H1 (cell line): Measurements from ENCODE around the gene ARID1B. TPM values are rescaled to one million over a fixed set of nuclear protein-coding genes. Genes with fewer than 3 reads are reported as not detected.

Experiments used
- CTCF ChIA-PET: fragments of 300-600 bp; sonication (Branson Sonifier 250); formaldehyde crosslinking; loops from one replicate; lab custom pipeline; 2021; ENCODE audit not compliant: partially characterized antibody; lab: Charles Lee
- POLR2A ChIA-PET: fragments of 300-600 bp; sonication (Branson Sonifier 250); formaldehyde crosslinking; loops from one replicate; lab custom pipeline; 2021; ENCODE audit warnings: inconsistent platforms; ENCODE audit not compliant: partially characterized antibody; lab: Charles Lee
- DNase-seq, 2 experiments: peaks; one replicate each; pipeline versions ENCODE4 v3.0.0 to v3.0.0-alpha.2; 2010 to 2022; ENCODE audit warnings: low spot score in 2 of 2, low read depth in 1 of 2, mixed read lengths in 1 of 2
- FAIRE-seq: peaks from 2 replicates; lab custom pipeline; 2011; peaks lifted over from hg19 to GRCh38; lab: Jason Lieb, UNC
- H2AFZ ChIP-seq: 2 replicates; pipeline ENCODE4 v1.8.1; 2012; ENCODE audit warnings: low read length, inconsistent platforms
- H2AK5ac ChIP-seq: 2 replicates; pipeline ENCODE4 v1.6.1; 2013; ENCODE audit warnings: low read depth, low read length
- H2BK120ac ChIP-seq: replicated peaks from 2 replicates; pipeline ENCODE3; 2013; ENCODE audit warnings: low read depth, low read length, inconsistent platforms
- H2BK12ac ChIP-seq: 2 replicates; pipeline ENCODE4 v1.6.1; 2013; ENCODE audit warnings: low read depth, low read length
- H2BK15ac ChIP-seq: 2 replicates; pipeline ENCODE4 v1.6.1; 2013; ENCODE audit warnings: low read length
- H2BK20ac ChIP-seq: 2 replicates; pipeline ENCODE4 v1.6.1; 2013; ENCODE audit warnings: low read length
- H2BK5ac ChIP-seq: 2 replicates; pipeline ENCODE4 v1.6.1; 2013; ENCODE audit warnings: low read depth, low read length
- H3K14ac ChIP-seq: 2 replicates; pipeline ENCODE4 v1.6.1; 2013; ENCODE audit warnings: inconsistent platforms; ENCODE audit not compliant: insufficient read length
- H3K18ac ChIP-seq: 2 replicates; pipeline ENCODE4 v1.6.1; 2013; ENCODE audit warnings: low read length; ENCODE audit errors: extremely low read depth
- H3K23ac ChIP-seq: 2 replicates; pipeline ENCODE4 v1.6.1; 2013; ENCODE audit warnings: inconsistent platforms; ENCODE audit not compliant: insufficient read length
- H3K23me2 ChIP-seq: 2 replicates; pipeline ENCODE4 v1.6.1; 2013; ENCODE audit warnings: low read depth, low read length
- H3K27ac ChIP-seq: 2 replicates; pipeline ENCODE4 v1.6.1; 2011; ENCODE audit warnings: low read depth, low read length, inconsistent platforms
- H3K27me3 ChIP-seq, 4 experiments: replicated peaks in 1 of 4; 1 replicate in 1 of 4; 2 replicates in 3 of 4; pipeline versions ENCODE4 v1.6.1 to v1.8.1; 2011 to 2013; ENCODE audit warnings: low read length in 3 of 4, mild to moderate bottlenecking in 3 of 4, inconsistent platforms in 2 of 4, mixed read lengths in 2 of 4, moderate library complexity in 1 of 4; ENCODE audit not compliant: control insufficient read depth in 3 of 4, insufficient read depth in 3 of 4; ENCODE audit errors: extremely low read depth in 1 of 4
- H3K36me3 ChIP-seq, 4 experiments: 2 replicates each; pipeline versions ENCODE4 v1.6.1 to v1.8.1; 2011 to 2013; ENCODE audit warnings: mild to moderate bottlenecking in 4 of 4, low read length in 3 of 4, moderate library complexity in 2 of 4, control low read depth in 1 of 4, inconsistent platforms in 1 of 4; ENCODE audit not compliant: insufficient read depth in 4 of 4, control insufficient read depth in 2 of 4
- H3K4ac ChIP-seq: replicated peaks from 2 replicates; pipeline ENCODE3; 2013; ENCODE audit warnings: low read length, low read depth, mixed read lengths, inconsistent platforms; ENCODE audit not compliant: insufficient read length
- H3K4me1 ChIP-seq, 4 experiments: replicated peaks in 1 of 4; 1 replicate in 1 of 4; 2 replicates in 3 of 4; pipeline versions ENCODE4 v1.6.1 to v1.8.1; 2011 to 2013; ENCODE audit warnings: low read length in 3 of 4, inconsistent platforms in 2 of 4, mixed read lengths in 1 of 4; ENCODE audit not compliant: insufficient read depth in 4 of 4, control insufficient read depth in 3 of 4
- H3K4me2 ChIP-seq, 2 experiments: 2 replicates each; pipeline versions ENCODE4 v1.6.1 to v1.8.1; 2011 to 2013; ENCODE audit warnings: low read depth in 2 of 2, low read length in 2 of 2, control low read depth in 1 of 2, inconsistent platforms in 1 of 2, mild to moderate bottlenecking in 1 of 2; ENCODE audit not compliant: insufficient read depth in 1 of 2
- H3K4me3 ChIP-seq, 4 experiments: fragments of 200-600, 300-600 bp in 1 of 4; sonication (generic), shearing (Covaris generic), sonication (Bioruptor Twin) in 1 of 4; 2 replicates each; pipeline versions ENCODE4 v1.5.1 to v1.8.1; 2011 to 2016; ENCODE audit warnings: low read length in 4 of 4, low read depth in 3 of 4, control low read depth in 2 of 4, inconsistent platforms in 2 of 4, mild to moderate bottlenecking in 2 of 4, mixed read lengths in 1 of 4, moderate library complexity in 1 of 4; ENCODE audit not compliant: insufficient read depth in 2 of 4; ENCODE audit errors: extremely low read depth in 1 of 4
- H3K56ac ChIP-seq: replicated peaks from 2 replicates; pipeline ENCODE3; 2013; ENCODE audit warnings: low read depth, mild to moderate bottlenecking, mixed read lengths, low read length, inconsistent platforms; ENCODE audit not compliant: insufficient read length
- H3K79me1 ChIP-seq: 2 replicates; pipeline ENCODE4 v1.6.1; 2013; ENCODE audit warnings: low read depth, low read length, control low read depth
- H3K79me2 ChIP-seq, 2 experiments: 2 replicates each; pipeline versions ENCODE4 v1.6.1 to v1.8.1; 2012 to 2013; ENCODE audit warnings: low read length in 2 of 2, mild to moderate bottlenecking in 2 of 2, inconsistent platforms in 1 of 2; ENCODE audit not compliant: insufficient read depth in 2 of 2, control insufficient read depth in 1 of 2
- H3K9ac ChIP-seq, 4 experiments: replicated peaks in 1 of 4; 1 replicate in 1 of 4; 2 replicates in 3 of 4; pipeline versions ENCODE4 v1.6.1 to v1.8.1; 2011 to 2013; ENCODE audit warnings: low read depth in 3 of 4, low read length in 3 of 4, control low read depth in 2 of 4, mild to moderate bottlenecking in 2 of 4, moderate library complexity in 2 of 4, inconsistent platforms in 1 of 4; ENCODE audit errors: extremely low read depth in 1 of 4
- H3K9me3 ChIP-seq, 2 experiments: 2 replicates each; pipeline versions ENCODE4 v1.6.1 to v1.8.1; 2012 to 2013; ENCODE audit warnings: mild to moderate bottlenecking in 2 of 2, moderate library complexity in 2 of 2, control low read depth in 1 of 2, inconsistent platforms in 1 of 2, low read depth in 1 of 2, low read length in 1 of 2, mixed read lengths in 1 of 2; ENCODE audit not compliant: insufficient read depth in 2 of 2
- H4K20me1 ChIP-seq, 2 experiments: replicated peaks in 1 of 2; 2 replicates each; pipeline versions ENCODE3 to v1.8.1; 2011 to 2013; ENCODE audit warnings: inconsistent platforms in 2 of 2, low read length in 2 of 2, mild to moderate bottlenecking in 1 of 2; ENCODE audit not compliant: insufficient read depth in 2 of 2, control insufficient read depth in 1 of 2
- H4K5ac ChIP-seq: 2 replicates; pipeline ENCODE4 v1.6.1; 2013; ENCODE audit warnings: low read length, low read depth, mixed read lengths, inconsistent platforms; ENCODE audit not compliant: insufficient read length
- H4K8ac ChIP-seq: 2 replicates; pipeline ENCODE4 v1.8.0; 2013; ENCODE audit warnings: mild to moderate bottlenecking, moderate library complexity, low read length, inconsistent platforms; ENCODE audit not compliant: insufficient read depth; ENCODE audit errors: extremely low read depth
- H4K91ac ChIP-seq: replicated peaks from 2 replicates; pipeline ENCODE3; 2013; ENCODE audit warnings: low read length, mixed read lengths, inconsistent platforms; ENCODE audit not compliant: insufficient read length
- BCL11A ChIP-seq, 2 experiments: IDR thresholded peaks; one replicate each; pipeline ENCODE4 v1.6.1; 2011; ENCODE audit warnings: low read depth in 2 of 2, low read length in 2 of 2, mild to moderate bottlenecking in 2 of 2
- HDAC6 ChIP-seq: IDR thresholded peaks from one replicate; pipeline ENCODE4 v1.7.1; 2012; ENCODE audit warnings: low read depth, mild to moderate bottlenecking, inconsistent platforms, low read length, moderate library complexity
- RFX5 ChIP-seq: IDR thresholded peaks from 2 replicates; pipeline ENCODE4 v1.6.1; 2011; ENCODE audit warnings: low read depth, low read length, improper control_type of control experiment, borderline replicate concordance
- SAP30 ChIP-seq: fragments of 300-600 bp; sonication (generic); IDR thresholded peaks from 2 replicates; pipeline ENCODE4 v1.7.1; 2012; ENCODE audit warnings: low read length, moderate library complexity, mild to moderate bottlenecking, inconsistent platforms; ENCODE audit not compliant: insufficient read depth, insufficient replicate concordance
- WGBS, 2 experiments: shearing (Covaris generic) in 1 of 2; methylation state at CpG; one replicate each; pipeline versions ENCODE4 v1.1.6 to v1.1.7; 2013 to 2015; ENCODE audit warnings: low lambda C conversion rate in 2 of 2, mixed read lengths in 2 of 2, inconsistent platforms in 1 of 2, low coverage in 1 of 2, missing lambda C conversion rate in 1 of 2; ENCODE audit not compliant: insufficient replicate concordance in 2 of 2, insufficient coverage in 1 of 2, insufficient read length in 1 of 2; ENCODE audit errors: extremely low coverage in 1 of 2, missing lambda C conversion rate in 1 of 2; 5-methylcytosine and 5-hydroxymethylcytosine counted together
- polyA plus RNA-seq, 7 experiments: library from polyadenylated mRNA; depleted of rRNA in 3 of 7; stranded (reverse) in 5 of 7; unstranded in 2 of 7; fragments of >200 nt in 5 of 7; fragments of 200-250 nt in 2 of 7; gene quantifications; 1 replicate in 5 of 7; 2 replicates in 1 of 7; 4 replicates in 1 of 7; pipeline versions ENCODE4 v1.2.1 to v1.2.3, GENCODE V29; 2011 to 2013; ENCODE audit warnings: missing spikeins in 2 of 7, mixed read lengths in 2 of 7
- total RNA-seq: library from RNA; stranded (reverse); fragmentation: NEBNext Ultra II Directional; extraction: Animal tissue kit (Norgen Biotek cat#: 25700); gene quantifications from 2 replicates; pipeline ENCODE4 v1.2.1, GENCODE V29; 2021

Gene ARID1B
- total and polyA plus RNA-seq, 2 of the 8 experiments (the other 6 are each of a cell fraction or from before 2014, with no cell fraction given) = 24.3 to 70.3 TPM

DNA sequence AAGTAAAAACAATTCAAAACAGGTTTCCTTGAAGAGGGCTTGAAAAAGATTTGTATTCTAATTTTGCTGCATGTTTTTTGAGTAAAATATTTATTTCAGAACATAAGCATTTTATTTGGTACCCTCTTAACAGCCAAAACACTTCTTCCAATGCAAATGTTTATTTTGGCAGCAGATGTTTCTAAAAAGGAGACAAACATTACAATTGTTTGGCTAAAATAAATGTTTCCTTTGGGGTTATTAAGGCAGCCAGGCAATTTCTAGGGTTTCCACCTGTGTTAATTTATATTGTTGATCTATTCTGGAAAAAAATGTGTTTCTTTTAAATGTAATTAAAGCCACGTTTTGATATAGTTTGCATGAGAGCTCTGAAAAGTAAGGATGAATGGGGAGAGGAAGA lies 56.6 kb downstream of the ARID1B start:
- Histone ChIP-seq H2BK120ac (no peak overlapping the region), H3K27ac (no peak overlapping the region), H3K36me3 (peaks cover 0 to 27% (median 0%) of the 10 kb centered on the region in 4 experiments; a peak in 2 of 8 replicates), H4K91ac (no peak overlapping the region), H2BK5ac (no peak overlapping the region), H3K79me1 (0 out of 2 replicates have a peak, but pooled peaks cover 4% of the 10 kb centered on the region), H2BK20ac (no peak overlapping the region), H3K79me2 (peaks cover 2 to 94% of the 10 kb centered on the region in 2 experiments; a peak in 3 of 4 replicates), H4K5ac (no peak overlapping the region), H2BK12ac (no peak overlapping the region), H4K8ac (no peak overlapping the region), H3K4me1 (peaks cover 0 to 14% (median 2%) of the 10 kb centered on the region in 4 experiments; a peak in 3 of 7 replicates), H3K14ac (no peak overlapping the region), H3K4me3 (no peak overlapping the region), H3K56ac (no peak overlapping the region), H2BK15ac (no peak overlapping the region), H3K4me2 (no peak overlapping the region), H3K18ac (no peak overlapping the region), H3K23me2 (no peaks in the 10 kb centered on the region), H3K9ac (no peak overlapping the region), H4K20me1 (peaks cover 5 to 11% of the 10 kb centered on the region in 2 experiments), H2AK5ac (no peak overlapping the region), H3K4ac (no peak overlapping the region), H2AFZ (no peak overlapping the region), H3K23ac (no peak overlapping the region), H3K9me3 (no peaks in the 10 kb centered on the region), H3K27me3 (no peaks in the 10 kb centered on the region)
- DNase-seq (no peak), FAIRE-seq (no peak)
- TF ChIP-seq HDAC6 (no peak), RFX5 (no peak), BCL11A (IDR thresholded peaks at IDR 0.05; ENCODE audit: low read depth in 2 of 2, low read length in 2 of 2) (no peak), SAP30 (no peak)
- 87% methylated on average over 1 of the region's 1 CpG; no CpG with 5 or more reads in 1 of the 2 experiments for whole genome bisulfite sequencing, 2 experiments
- ChIA-PET CTCF (no interaction called here), POLR2A (no interaction called here)
